Esophagus muscularis mucosa (tissue), 4 donors: ENCODE data around the gene CD2BP2. TPM values are rescaled to one million over a fixed set of nuclear protein-coding genes. Genes with fewer than 3 reads are reported as not detected.

Experiments used
- DNase-seq: peaks from one replicate; pipeline ENCODE4 v3.0.0-alpha.2; 2017; ENCODE audit errors: extremely low spot score
- H3K27ac ChIP-seq, 4 donors: fragments of 200-600 bp; sonication (generic); replicated peaks in 1 of 4; 1 replicate in 3 of 4; 2 replicates in 1 of 4; pipeline ENCODE4 v1.5.1; 2016 to 2019; ENCODE audit warnings: mild to moderate bottlenecking in 1 of 4
- H3K27me3 ChIP-seq, 4 donors: fragments of 200-600 bp; sonication (generic); one replicate each; pipeline versions ENCODE4 v1.5.1 to v1.6.0; 2016 to 2019
- H3K36me3 ChIP-seq, 4 donors: fragments of 200-600 bp; sonication (generic); one replicate each; pipeline ENCODE4 v1.5.1; 2016 to 2019
- H3K4me1 ChIP-seq, 4 donors: fragments of 200-600 bp; sonication (generic); one replicate each; pipeline ENCODE4 v1.5.1; 2016 to 2019
- H3K4me3 ChIP-seq, 4 donors: fragments of 200-600 bp; sonication (generic); 1 replicate in 2 of 4; 2 replicates in 2 of 4; pipeline ENCODE4 v1.5.1; 2016 to 2019; ENCODE audit warnings: mild to moderate bottlenecking in 4 of 4, moderate library complexity in 1 of 4
- H3K9me3 ChIP-seq, 4 donors: fragments of 200-600 bp; sonication (generic); 1 replicate in 3 of 4; 2 replicates in 1 of 4; pipeline ENCODE4 v1.5.1; 2016 to 2019
- EP300 ChIP-seq: sonication (generic); formaldehyde crosslinking; IDR thresholded peaks from one replicate; pipeline ENCODE4 v1.6.1; 2017; ENCODE audit warnings: antibody characterized with exemption
- POLR2A ChIP-seq: fragments of 450-650 bp; IDR thresholded peaks from one replicate; pipeline ENCODE4 v1.6.1; 2017; ENCODE audit warnings: antibody characterized with exemption, moderate library complexity, mild to moderate bottlenecking, low read depth
- POLR2AphosphoS5 ChIP-seq, 2 donors: sonication (generic); formaldehyde crosslinking; IDR thresholded peaks; one replicate each; pipeline ENCODE4 v1.6.1; 2017; ENCODE audit warnings: antibody characterized with exemption in 2 of 2
- whole genome bisulfite sequencing: methylation state at CpG from one replicate; pipeline ENCODE4 v1.1.5; 2018; 5-methylcytosine and 5-hydroxymethylcytosine counted together
- intact Hi-C: fragments of 100-400 bp; cut with DNase I; formaldehyde crosslinking; loops from one replicate; pipeline ENCODE4 v1.15.1; 2023
- total RNA-seq, 4 donors: library from RNA; depleted of rRNA; stranded (reverse); fragments of >200 nt; gene quantifications; one replicate each; pipeline versions ENCODE4 v1.1.0 to v1.2.1, GENCODE V29; 2016
- TF ChIP-seq, protein P1 (sequence below), 3 experiments: fragments of 200-600 bp in 2 of 3; fragments of 450-650 bp in 1 of 3; sonication (generic) in 2 of 3; IDR thresholded peaks; one replicate each; pipeline ENCODE4 v1.5.1; 2017 to 2019; ENCODE audit warnings: antibody characterized with exemption in 3 of 3, mild to moderate bottlenecking in 2 of 3, moderate library complexity in 1 of 3

Gene CD2BP2
- total RNA-seq, 4 donors from 2014 or later: 24.9 to 63.9 (median 41.8) TPM

DNA sequence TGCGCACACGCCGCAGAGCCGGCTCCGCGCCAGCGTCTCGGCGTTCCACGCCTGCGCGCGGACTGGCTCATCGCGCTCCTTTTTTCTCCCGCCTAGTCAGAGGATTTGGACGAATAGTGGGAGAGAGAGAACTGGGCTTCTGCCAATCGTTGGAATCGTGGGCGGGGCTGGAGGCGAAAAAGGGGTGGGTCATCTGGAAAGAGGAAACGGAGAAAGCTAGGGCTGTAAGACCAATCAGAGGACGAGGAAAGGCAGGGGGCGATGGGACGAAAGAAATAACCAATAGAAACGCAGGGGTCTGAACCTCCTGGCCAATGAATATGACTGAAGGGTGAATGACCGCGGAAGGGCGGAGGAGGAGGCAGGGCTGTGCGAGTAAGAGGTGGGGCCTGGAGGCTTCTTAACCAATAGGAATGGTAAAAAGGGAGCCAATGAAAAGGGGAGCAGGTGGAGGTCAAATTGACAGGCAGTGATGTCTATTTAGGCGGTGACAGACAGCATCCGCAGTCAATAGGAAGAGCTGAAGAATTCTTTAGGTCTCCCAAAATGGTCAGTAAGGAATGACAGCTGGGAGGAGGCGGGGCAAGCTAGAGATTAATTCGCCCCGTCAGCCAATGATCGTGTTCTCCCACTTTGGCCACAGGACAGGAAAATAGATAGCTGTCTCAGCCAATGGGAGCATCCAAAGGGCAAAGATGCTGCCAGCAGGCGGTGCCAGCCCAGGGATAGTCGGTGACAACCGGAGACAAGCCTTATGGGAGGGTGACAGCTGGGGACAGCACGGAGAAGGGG is 15.5 kb upstream of the CD2BP2 start, which contains the start of gene TBC1D10B:
TSS of gene TBC1D10B (minus strand) at position 39 of the 792 bp plus-strand sequence. CDS start 311 bp downstream, outside the sequence.
- peak within 1 kb of the TSS; percentile 87 to 96 (median 92) for H3K4me3 ChIP-seq
- DNase-seq: peak; percentile 100
- no peaks in the 10 kb centered on the region for H3K9me3 ChIP-seq
- peaks cover 0 to 10% (median 4%) of the 10 kb centered on the region in 4 donors for H3K36me3 ChIP-seq
- TF ChIP-seq POLR2A (no peak), POLR2AphosphoS5 (IDR thresholded peaks at IDR 0.05) (peak; percentile 63 to 94)
- no peaks in the 10 kb centered on the region for H3K27me3 ChIP-seq
- intact Hi-C loops: no loop called here
- under 1% methylated on average over 40 of the region's 40 CpGs for WGBS
- peaks cover 37 to 49% (median 45%) of the 10 kb centered on the region in 4 donors for H3K4me1 ChIP-seq
- H3K27ac ChIP-seq: peak within 1 kb of the TSS; percentile 84 to 94 (median 92)

DNA sequence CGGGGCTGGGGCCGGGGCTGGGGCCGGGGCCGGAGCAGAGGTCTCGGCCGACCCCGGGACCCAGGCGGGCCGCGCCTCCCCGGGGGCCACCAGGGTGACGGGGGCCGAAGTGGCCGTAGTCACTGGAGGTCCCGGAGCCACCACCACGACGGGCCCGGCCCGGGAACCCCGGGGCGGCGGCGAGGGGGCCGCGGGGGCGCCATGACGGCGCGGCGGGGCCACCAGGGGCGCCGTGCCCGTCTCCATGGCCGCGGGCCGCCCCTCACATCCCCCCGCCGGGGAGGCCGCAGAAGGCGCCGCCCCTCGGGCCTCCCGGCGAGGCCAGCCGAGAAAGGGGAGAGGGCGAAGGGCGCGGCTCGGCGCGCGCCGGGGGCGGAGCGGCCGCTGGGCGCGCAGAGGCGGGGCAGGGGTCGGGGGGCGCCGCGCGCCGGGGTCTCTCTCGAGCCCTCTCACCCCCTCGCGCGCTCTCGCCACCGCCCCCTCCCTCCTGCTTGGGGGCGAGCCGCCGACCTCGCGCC is 14.9 kb upstream of the CD2BP2 start:
- no peak for DNase-seq
- H3K36me3 ChIP-seq: peaks cover 0 to 17% (median 10%) of the 10 kb centered on the region in 4 donors
- H3K4me3 ChIP-seq: peak overlapping the region; percentile 87 to 96 (median 92)
- TF ChIP-seq, protein P1, sequence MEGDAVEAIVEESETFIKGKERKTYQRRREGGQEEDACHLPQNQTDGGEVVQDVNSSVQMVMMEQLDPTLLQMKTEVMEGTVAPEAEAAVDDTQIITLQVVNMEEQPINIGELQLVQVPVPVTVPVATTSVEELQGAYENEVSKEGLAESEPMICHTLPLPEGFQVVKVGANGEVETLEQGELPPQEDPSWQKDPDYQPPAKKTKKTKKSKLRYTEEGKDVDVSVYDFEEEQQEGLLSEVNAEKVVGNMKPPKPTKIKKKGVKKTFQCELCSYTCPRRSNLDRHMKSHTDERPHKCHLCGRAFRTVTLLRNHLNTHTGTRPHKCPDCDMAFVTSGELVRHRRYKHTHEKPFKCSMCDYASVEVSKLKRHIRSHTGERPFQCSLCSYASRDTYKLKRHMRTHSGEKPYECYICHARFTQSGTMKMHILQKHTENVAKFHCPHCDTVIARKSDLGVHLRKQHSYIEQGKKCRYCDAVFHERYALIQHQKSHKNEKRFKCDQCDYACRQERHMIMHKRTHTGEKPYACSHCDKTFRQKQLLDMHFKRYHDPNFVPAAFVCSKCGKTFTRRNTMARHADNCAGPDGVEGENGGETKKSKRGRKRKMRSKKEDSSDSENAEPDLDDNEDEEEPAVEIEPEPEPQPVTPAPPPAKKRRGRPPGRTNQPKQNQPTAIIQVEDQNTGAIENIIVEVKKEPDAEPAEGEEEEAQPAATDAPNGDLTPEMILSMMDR (IDR thresholded peaks at IDR 0.05): no peak
- peak; percentile 52 for TF ChIP-seq POLR2A
- no peak for TF ChIP-seq EP300
- TF ChIP-seq POLR2AphosphoS5 (IDR thresholded peaks at IDR 0.05): peak in 1 of 2 donors; percentile 89
- peak overlapping the region; percentile 81 to 94 (median 86) for H3K27ac ChIP-seq
- intact Hi-C loops: no loop called here
- no peaks in the 10 kb centered on the region for H3K9me3 ChIP-seq
- no peaks in the 10 kb centered on the region for H3K27me3 ChIP-seq
- WGBS: 0% methylated on average over 4 of the region's 76 CpGs
- peaks cover 37 to 54% (median 52%) of the 10 kb centered on the region in 4 donors for H3K4me1 ChIP-seq

DNA sequence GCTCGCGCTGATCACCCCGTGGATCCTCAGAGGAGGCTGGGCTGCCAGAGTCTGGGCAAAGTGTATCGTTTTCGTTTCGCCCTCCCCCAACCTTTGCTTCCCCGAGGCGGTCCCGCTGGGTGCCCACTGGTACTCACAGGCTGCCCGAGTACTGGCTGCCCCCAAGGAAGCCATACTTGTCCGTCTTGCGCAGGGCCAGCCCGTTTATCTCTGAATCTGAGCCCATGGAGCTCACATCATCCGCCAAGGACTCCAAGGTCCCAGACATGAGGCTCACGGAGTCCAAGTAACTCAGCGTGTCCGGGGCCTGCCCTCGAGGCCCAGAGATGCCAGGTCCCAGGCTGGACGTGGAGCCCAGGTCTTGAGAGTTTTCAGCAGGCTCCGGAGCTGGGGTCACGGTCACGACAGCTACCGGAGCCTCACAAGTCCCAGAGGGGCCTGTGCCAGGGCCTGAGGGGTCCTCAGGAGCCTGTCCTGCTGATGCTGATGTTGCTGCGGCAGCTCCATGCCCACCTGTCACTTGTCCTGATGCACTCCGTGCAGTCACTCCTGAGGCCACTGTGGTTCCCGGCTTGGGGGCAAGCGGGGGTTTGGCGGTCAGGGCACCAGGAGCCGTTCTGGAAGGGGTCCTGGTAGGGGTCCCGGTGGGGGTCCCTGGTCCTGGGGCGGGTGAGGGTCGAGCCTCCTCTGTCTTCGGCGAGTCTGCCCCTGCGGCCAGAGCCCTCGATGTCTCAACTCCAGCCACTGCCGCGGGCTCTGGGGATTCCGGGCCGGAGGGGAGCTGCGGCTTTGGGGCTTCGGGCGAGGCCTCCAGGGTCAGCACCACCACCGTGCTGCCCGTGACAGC is 14.2 kb upstream of the CD2BP2 start:
- DNase-seq: no peak
- Histone ChIP-seq H3K36me3 (peaks cover 5 to 24% (median 16%) of the 10 kb centered on the region in 4 donors), H3K4me1 (peaks cover 37 to 55% (median 53%) of the 10 kb centered on the region in 4 donors), H3K27ac (peak overlapping the region; percentile 81 to 94 (median 86)), H3K4me3 (peak overlapping the region; percentile 87 to 96 (median 92)), H3K27me3 (no peaks in the 10 kb centered on the region), H3K9me3 (no peaks in the 10 kb centered on the region)
- 0% methylated on average over 19 of the region's 45 CpGs for WGBS
- intact Hi-C loops: no loop called here
- no peak for TF ChIP-seq EP300
- TF ChIP-seq POLR2AphosphoS5 (IDR thresholded peaks at IDR 0.05): no peak
- TF ChIP-seq, protein P1 (IDR thresholded peaks at IDR 0.05): no peak
- TF ChIP-seq POLR2A: no peak

DNA sequence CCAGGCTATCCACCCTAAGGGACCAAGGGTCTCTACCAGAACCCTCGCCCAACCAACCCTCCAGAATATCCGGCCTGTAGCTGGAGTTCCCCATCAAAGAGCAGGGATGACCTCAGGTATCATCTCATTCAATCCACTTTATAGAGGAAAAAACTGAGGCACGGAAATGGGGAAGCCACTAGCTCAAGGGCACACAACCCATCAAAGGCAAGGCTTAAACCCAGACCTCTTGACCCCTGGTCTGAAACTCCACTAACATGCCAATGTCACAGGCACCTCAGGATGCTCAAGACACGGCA is 13.6 kb upstream of the CD2BP2 start:
- peak overlapping the region; percentile 87 to 96 (median 92) for H3K4me3 ChIP-seq
- no peak for DNase-seq
- peaks cover 10 to 29% (median 20%) of the 10 kb centered on the region in 4 donors for H3K36me3 ChIP-seq
- no peak for TF ChIP-seq EP300
- TF ChIP-seq, protein P1 (IDR thresholded peaks at IDR 0.05): no peak
- intact Hi-C loops: no loop called here
- H3K9me3 ChIP-seq: no peaks in the 10 kb centered on the region
- H3K27ac ChIP-seq: peak overlapping the region; percentile 81 to 94 (median 86)
- no peaks in the 10 kb centered on the region for H3K27me3 ChIP-seq
- peaks cover 37 to 55% (median 53%) of the 10 kb centered on the region in 4 donors for H3K4me1 ChIP-seq
- WGBS: 3% methylated on average over 4 of the region's 4 CpGs
